Nephron (organoid): ENCODE results near the gene UTP25.

ENCODE experiments used
- H3K27ac Mint-ChIP-seq, 3 experiments: 2 replicates each; pipeline ENCODE4 v1.8.0; 2020; ENCODE audit warnings: mixed read lengths in 3 of 3, mild to moderate bottlenecking in 2 of 3, moderate library complexity in 1 of 3
- H3K27me3 Mint-ChIP-seq: 2 replicates; pipeline ENCODE4 v1.8.0; 2021; ENCODE audit warnings: low read depth, mild to moderate bottlenecking, moderate library complexity, mixed read lengths
- H3K36me3 Mint-ChIP-seq: 2 replicates; pipeline ENCODE4 v1.8.0; 2020; ENCODE audit warnings: low read depth, mixed read lengths
- H3K4me1 Mint-ChIP-seq: 2 replicates; pipeline ENCODE4 v1.8.0; 2020; ENCODE audit warnings: mixed read lengths
- H3K4me3 Mint-ChIP-seq, 3 experiments: 2 replicates each; pipeline ENCODE4 v1.8.0; 2020; ENCODE audit warnings: mild to moderate bottlenecking in 3 of 3, mixed read lengths in 3 of 3, moderate library complexity in 2 of 3
- H3K9me3 Mint-ChIP-seq: 2 replicates; pipeline ENCODE4 v1.8.0; 2020; ENCODE audit warnings: mixed read lengths
- CTCF ChIP-seq, 3 experiments: fragments of 200-600 bp; sonication (generic); IDR thresholded peaks; one replicate each; pipeline ENCODE4 v1.5.0; 2021; ENCODE audit warnings: antibody characterized with exemption in 3 of 3; ENCODE audit not compliant: unreplicated experiment in 3 of 3

Gene UTP25

GRCh38 chr1:209819058-209819457 lies 8.7 kb upstream of the UTP25 start:
- H3K27me3 Mint-ChIP-seq, result peaks cover 37% of the 10 kb centered on the region
- H3K9me3 Mint-ChIP-seq, result no peaks in the 10 kb centered on the region
- no peak for TF ChIP-seq CTCF (IDR thresholded peaks at IDR 0.05; ENCODE audit: unreplicated experiment in 3 of 3)
- no peaks in the 10 kb centered on the region for H3K36me3 Mint-ChIP-seq
- no peak overlapping the region for H3K27ac Mint-ChIP-seq
- H3K4me1 Mint-ChIP-seq, result peaks cover 6% of the 10 kb centered on the region
- H3K4me3 Mint-ChIP-seq, result no peak overlapping the region

GRCh38 chr1:209820986-209821385 lies 6.8 kb upstream of the UTP25 start:
- no peak overlapping the region for H3K4me3 Mint-ChIP-seq
- no peak overlapping the region for H3K27ac Mint-ChIP-seq
- no peak for TF ChIP-seq CTCF (IDR thresholded peaks at IDR 0.05; ENCODE audit: unreplicated experiment in 3 of 3)
- H3K27me3 Mint-ChIP-seq, result peaks cover 37% of the 10 kb centered on the region
- H3K9me3 Mint-ChIP-seq, result no peaks in the 10 kb centered on the region
- H3K4me1 Mint-ChIP-seq, result peaks cover 10% of the 10 kb centered on the region
- no peaks in the 10 kb centered on the region for H3K36me3 Mint-ChIP-seq

GRCh38 chr1:209822706-209823105 lies 5.1 kb upstream of the UTP25 start:
- peaks cover 19% of the 10 kb centered on the region for H3K4me1 Mint-ChIP-seq
- H3K9me3 Mint-ChIP-seq, result no peaks in the 10 kb centered on the region
- H3K27ac Mint-ChIP-seq, result peak overlapping the region in 1 of 3 experiments; percentile 1

GRCh38 chr1:209823143-209824041 lies 4.4 kb upstream of the UTP25 start:
- Mint-ChIP-seq H3K4me3 (no peak overlapping the region), H3K36me3 (no peaks in the 10 kb centered on the region), H3K9me3 (no peaks in the 10 kb centered on the region), H3K27ac (peak overlapping the region in 1 of 3 experiments; percentile 1), H3K4me1 (peaks cover 22% of the 10 kb centered on the region), H3K27me3 (peaks cover 25% of the 10 kb centered on the region)
- peak; percentile 65 to 82 (median 73) for TF ChIP-seq CTCF (IDR thresholded peaks at IDR 0.05; ENCODE audit: unreplicated experiment in 3 of 3)

More at GRCh38 chr1:209822706-209823105, 5.1 kb upstream of the UTP25 start:
- H3K36me3 Mint-ChIP-seq, result no peaks in the 10 kb centered on the region
- TF ChIP-seq CTCF (IDR thresholded peaks at IDR 0.05; ENCODE audit: unreplicated experiment in 3 of 3), result no peak
- no peak overlapping the region for H3K4me3 Mint-ChIP-seq
- H3K27me3 Mint-ChIP-seq, result peaks cover 31% of the 10 kb centered on the region

GRCh38 chr1:209825591-209826434 lies 2.0 kb upstream of the UTP25 start:
- H3K4me1 Mint-ChIP-seq, result peaks cover 35% of the 10 kb centered on the region
- H3K27me3 Mint-ChIP-seq, result peaks cover 15% of the 10 kb centered on the region
- TF ChIP-seq CTCF (IDR thresholded peaks at IDR 0.05; ENCODE audit: unreplicated experiment in 3 of 3), result no peak
- peak overlapping the region; percentile 10 to 65 (median 34) for H3K27ac Mint-ChIP-seq
- H3K9me3 Mint-ChIP-seq, result no peaks in the 10 kb centered on the region
- peaks cover 3% of the 10 kb centered on the region for H3K36me3 Mint-ChIP-seq
- H3K4me3 Mint-ChIP-seq, result peak overlapping the region; percentile 44 to 68 (median 60)
